ENCODE data around the gene GUCA1C.
A peak's percentile ranks its signal among the peaks of the same experiment; 100 is the strongest.

GUCA1C gene

GRCh38 chr3:108953700-108954099, at the start of gene GUCA1C:
TSS of gene GUCA1C (minus strand) at chr3:108953879. CDS start at chr3:108953762, 117 bp downstream.
- DNase-seq (ENCODE audit: low spot score): no peak

- DNase-seq (ENCODE audit: low spot score): no peak
Observed at GRCh38 chr3:108998436-108998835, 44.8 kb upstream of the GUCA1C start.

- DNase-seq (ENCODE audit: low spot score): no peak
Observed at GRCh38 chr3:108985844-108986243, 32.2 kb upstream of the GUCA1C start.

- no peak for DNase-seq (ENCODE audit: low spot score)
Observed at GRCh38 chr3:108983051-108983450, 29.4 kb upstream of the GUCA1C start.

- DNase-seq (ENCODE audit: low spot score): no peak
Observed at GRCh38 chr3:108976058-108976457, 22.4 kb upstream of the GUCA1C start.

GRCh38 chr3:108973019-108973418, 19.3 kb upstream of the GUCA1C start:
- DNase-seq (ENCODE audit: low spot score): no peak

- no peak for DNase-seq (ENCODE audit: low spot score)
Observed at GRCh38 chr3:108972482-108972881, 18.8 kb upstream of the GUCA1C start.

- no peak for DNase-seq (ENCODE audit: low spot score)
Observed at GRCh38 chr3:108970561-108970960, 16.9 kb upstream of the GUCA1C start.

- DNase-seq (ENCODE audit: low spot score): no peak
Observed at GRCh38 chr3:108966773-108967172, 13.1 kb upstream of the GUCA1C start.

- DNase-seq (ENCODE audit: low spot score): no peak
Observed at GRCh38 chr3:108959017-108959416, 5.3 kb upstream of the GUCA1C start.

- DNase-seq (ENCODE audit: low spot score): no peak
Observed at GRCh38 chr3:108953210-108953609, 469 bp downstream of the GUCA1C start.

GRCh38 chr3:108951820-108952501, 1.7 kb downstream of the GUCA1C start:
- DNase-seq (ENCODE audit: low spot score): no peak

GRCh38 chr3:108947855-108948254, 5.8 kb downstream of the GUCA1C start:
- no peak for DNase-seq (ENCODE audit: low spot score)

GRCh38 chr3:108946292-108947285, 7.1 kb downstream of the GUCA1C start:
- no peak for DNase-seq (ENCODE audit: low spot score)

GRCh38 chr3:108940568-108941263, 13.0 kb downstream of the GUCA1C start:
- DNase-seq (ENCODE audit: low spot score): no peak

GRCh38 chr3:108940166-108940565, 13.5 kb downstream of the GUCA1C start:
- DNase-seq (ENCODE audit: low spot score): no peak

- no peak for DNase-seq (ENCODE audit: low spot score)
Observed at GRCh38 chr3:108936924-108937689, 16.6 kb downstream of the GUCA1C start.

GRCh38 chr3:108931035-108931434, 22.6 kb downstream of the GUCA1C start:
- DNase-seq (ENCODE audit: low spot score): no peak

- no peak for DNase-seq (ENCODE audit: low spot score)
Observed at GRCh38 chr3:108918866-108919265, 34.8 kb downstream of the GUCA1C start.

GRCh38 chr3:108914774-108915641, 38.7 kb downstream of the GUCA1C start:
- peak; percentile 35 for DNase-seq (ENCODE audit: low spot score)

- DNase-seq (ENCODE audit: low spot score): no peak
Observed at GRCh38 chr3:108909799-108910198, 43.9 kb downstream of the GUCA1C start.

Data from putamen (tissue), 1 donor.